ENCODE data around the gene CMC1.

DNA sequence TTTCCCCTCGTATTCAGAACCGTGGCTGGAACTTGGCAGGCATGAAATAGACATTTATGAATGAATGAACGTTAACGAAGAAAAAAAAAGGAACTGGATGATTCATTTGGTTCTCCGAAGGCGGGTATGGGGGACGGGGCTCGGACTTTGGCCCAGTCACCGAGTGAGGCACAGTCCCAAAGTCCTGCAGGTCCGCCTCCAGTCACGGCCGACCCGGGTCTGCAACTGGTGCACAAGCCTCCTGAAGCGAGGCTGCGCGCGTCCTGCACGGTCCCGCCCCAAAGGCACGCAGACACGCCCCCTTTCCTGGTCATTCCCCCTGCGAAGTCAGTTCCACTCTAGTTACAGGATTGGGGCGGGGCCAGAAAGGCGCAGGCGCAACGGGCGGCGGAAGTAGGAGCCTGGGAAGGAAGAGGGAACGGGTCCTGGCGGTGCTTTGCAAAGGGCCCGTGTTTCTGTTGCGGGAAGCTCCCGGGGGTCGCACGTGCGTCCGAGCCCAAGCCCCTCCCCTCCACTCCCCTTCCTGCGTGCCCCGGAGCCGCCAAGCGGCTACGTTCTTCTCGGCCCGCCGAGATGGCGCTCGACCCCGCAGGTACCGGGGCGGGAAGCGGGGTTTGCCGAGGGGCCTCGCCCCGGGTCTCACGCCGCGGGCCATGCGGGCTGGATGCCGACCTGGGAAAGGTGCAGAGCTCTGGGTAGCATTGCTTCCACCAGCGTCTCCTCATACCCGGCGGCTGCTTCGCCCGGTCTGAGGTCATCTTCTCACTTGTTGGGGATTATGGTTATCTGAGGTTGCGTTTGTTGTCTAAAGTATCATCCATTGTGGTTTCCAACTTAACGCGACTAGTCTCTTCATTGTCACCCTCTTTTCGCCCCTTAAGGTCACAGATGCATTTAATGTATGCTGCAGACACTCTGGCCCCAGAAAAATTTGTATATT is at the start of gene CMC1:
- no peak for TF ChIP-seq EZH2phosphoT487 (IDR thresholded peaks at IDR 0.05; ENCODE audit: low read depth)
- TF ChIP-seq, protein P1, sequence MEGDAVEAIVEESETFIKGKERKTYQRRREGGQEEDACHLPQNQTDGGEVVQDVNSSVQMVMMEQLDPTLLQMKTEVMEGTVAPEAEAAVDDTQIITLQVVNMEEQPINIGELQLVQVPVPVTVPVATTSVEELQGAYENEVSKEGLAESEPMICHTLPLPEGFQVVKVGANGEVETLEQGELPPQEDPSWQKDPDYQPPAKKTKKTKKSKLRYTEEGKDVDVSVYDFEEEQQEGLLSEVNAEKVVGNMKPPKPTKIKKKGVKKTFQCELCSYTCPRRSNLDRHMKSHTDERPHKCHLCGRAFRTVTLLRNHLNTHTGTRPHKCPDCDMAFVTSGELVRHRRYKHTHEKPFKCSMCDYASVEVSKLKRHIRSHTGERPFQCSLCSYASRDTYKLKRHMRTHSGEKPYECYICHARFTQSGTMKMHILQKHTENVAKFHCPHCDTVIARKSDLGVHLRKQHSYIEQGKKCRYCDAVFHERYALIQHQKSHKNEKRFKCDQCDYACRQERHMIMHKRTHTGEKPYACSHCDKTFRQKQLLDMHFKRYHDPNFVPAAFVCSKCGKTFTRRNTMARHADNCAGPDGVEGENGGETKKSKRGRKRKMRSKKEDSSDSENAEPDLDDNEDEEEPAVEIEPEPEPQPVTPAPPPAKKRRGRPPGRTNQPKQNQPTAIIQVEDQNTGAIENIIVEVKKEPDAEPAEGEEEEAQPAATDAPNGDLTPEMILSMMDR (IDR thresholded peaks at IDR 0.05; ENCODE audit: low read depth, low read length) = no peak; the same call in 1 of the 2 replicates

Data from OCI-LY3 (cell line).